Ureter (tissue), 1 donor: ENCODE measurements around the gene SBF2. TPM values are rescaled to one million over a fixed set of nuclear protein-coding genes. Genes with fewer than 3 reads are reported as not detected.
"Not testable (repeated sequence)": the region's sequence is repeated elsewhere in the genome, so short reads cannot be mapped to it uniquely, and the experiment has no call there.

Source experiments
- DNase-seq: peaks from one replicate; pipeline ENCODE4 v3.0.0-alpha.2; 2020; ENCODE audit warnings: low spot score
- total RNA-seq: library from RNA; stranded (reverse); gene quantifications from one replicate; pipeline ENCODE4 v1.2.4, GENCODE V29; 2023
- donor health status: DM: yes; HTN: yes; CAD: no.

The SBF2 gene
- total RNA-seq, 1 donor from 2014 or later, result 90.7 TPM

GRCh38 chr11:10019906-10020682 lies 273.9 kb downstream of the SBF2 start:
- no peak for DNase-seq

- DNase-seq, result no peak
These were observed 276.1 kb downstream of the SBF2 start for GRCh38 chr11:10017911-10018310.

GRCh38 chr11:10017050-10017449 lies 277.0 kb downstream of the SBF2 start:
- DNase-seq, result no peak

- no peak for DNase-seq
These were observed 282.0 kb downstream of the SBF2 start for GRCh38 chr11:10012068-10012467.

GRCh38 chr11:10005955-10006525 lies 288.0 kb downstream of the SBF2 start:
- DNase-seq, result no peak

GRCh38 chr11:10004526-10005113 lies 289.4 kb downstream of the SBF2 start:
- no peak for DNase-seq

GRCh38 chr11:10002221-10002620 lies 291.8 kb downstream of the SBF2 start:
- no peak for DNase-seq

- no peak for DNase-seq
These were observed 301.7 kb downstream of the SBF2 start for GRCh38 chr11:9992306-9992705.

- DNase-seq, result no peak
These were observed 303.6 kb downstream of the SBF2 start for GRCh38 chr11:9990221-9990973.

GRCh38 chr11:9987303-9987702 lies 306.7 kb downstream of the SBF2 start:
- not testable (repeated sequence) for DNase-seq

- no peak for DNase-seq
These were observed 311.0 kb downstream of the SBF2 start for GRCh38 chr11:9982796-9983579.

- no peak for DNase-seq
These were observed 311.8 kb downstream of the SBF2 start for GRCh38 chr11:9982127-9982795.

- no peak for DNase-seq
These were observed 313.1 kb downstream of the SBF2 start for GRCh38 chr11:9980931-9981330.

- DNase-seq, result no peak
These were observed 316.5 kb downstream of the SBF2 start for GRCh38 chr11:9977554-9977953.

GRCh38 chr11:9974375-9974774 lies 319.6 kb downstream of the SBF2 start:
- no peak for DNase-seq

GRCh38 chr11:9973921-9974320 lies 320.1 kb downstream of the SBF2 start:
- DNase-seq, result no peak

GRCh38 chr11:9972989-9973388 lies 321.0 kb downstream of the SBF2 start:
- DNase-seq, result no peak

GRCh38 chr11:9971894-9972293 lies 322.1 kb downstream of the SBF2 start:
- no peak for DNase-seq

- DNase-seq, result no peak
These were observed 325.0 kb downstream of the SBF2 start for GRCh38 chr11:9969068-9969467.

- no peak for DNase-seq
These were observed 331.3 kb downstream of the SBF2 start for GRCh38 chr11:9962722-9963121.

- DNase-seq, result no peak
These were observed 336.9 kb downstream of the SBF2 start for GRCh38 chr11:9957072-9957471.
